HEK293T (cell line): Measurements from ENCODE around the gene IFT88.

Source experiments
- BHLHE40 ChIP-seq: fragments of 450-650 bp; IDR thresholded peaks from 2 replicates; pipeline ENCODE4 v1.6.1; 2016; ENCODE audit warnings: mild to moderate bottlenecking, moderate library complexity, borderline replicate concordance
- CTBP1 ChIP-seq: fragments of 450-650 bp; IDR thresholded peaks from 2 replicates; pipeline ENCODE4 v1.6.1; 2016; ENCODE audit warnings: borderline replicate concordance
- ELF4 ChIP-seq: fragments of 450-650 bp; IDR thresholded peaks from 2 replicates; pipeline ENCODE4 v1.6.1; 2017; ENCODE audit warnings: antibody characterized with exemption
- FOXA1 ChIP-seq: fragments of 450-650 bp; IDR thresholded peaks from 2 replicates; pipeline ENCODE4 v1.6.1; 2016; ENCODE audit warnings: mild to moderate bottlenecking
- FOXK2 ChIP-seq: fragments of 450-650 bp; IDR thresholded peaks from 2 replicates; pipeline ENCODE4 v1.6.1; 2016; ENCODE audit warnings: mild to moderate bottlenecking
- FOXM1 ChIP-seq: fragments of 450-650 bp; IDR thresholded peaks from 2 replicates; pipeline ENCODE4 v1.6.1; 2017; ENCODE audit warnings: mild to moderate bottlenecking, borderline replicate concordance
- L3MBTL2 ChIP-seq: fragments of 450-650 bp; conservative IDR thresholded peaks from 2 replicates; pipeline ENCODE4 v1.6.1; 2016; ENCODE audit warnings: mild to moderate bottlenecking
- NFRKB ChIP-seq: fragments of 450-650 bp; IDR thresholded peaks from 2 replicates; pipeline ENCODE4 v1.6.1; 2016; ENCODE audit warnings: mild to moderate bottlenecking, moderate library complexity
- SP1 ChIP-seq: fragments of 450-650 bp; IDR thresholded peaks from 2 replicates; pipeline ENCODE4 v1.6.1; 2017
- SUZ12 ChIP-seq: fragments of 450-650 bp; IDR thresholded peaks from 2 replicates; pipeline ENCODE4 v1.6.1; 2016; ENCODE audit warnings: mild to moderate bottlenecking
- TARDBP ChIP-seq: fragments of 450-650 bp; IDR thresholded peaks from 2 replicates; pipeline ENCODE4 v1.6.1; 2016
- ZNF384 ChIP-seq: fragments of 450-650 bp; IDR thresholded peaks from 2 replicates; pipeline ENCODE4 v1.6.1; 2016

DNA sequence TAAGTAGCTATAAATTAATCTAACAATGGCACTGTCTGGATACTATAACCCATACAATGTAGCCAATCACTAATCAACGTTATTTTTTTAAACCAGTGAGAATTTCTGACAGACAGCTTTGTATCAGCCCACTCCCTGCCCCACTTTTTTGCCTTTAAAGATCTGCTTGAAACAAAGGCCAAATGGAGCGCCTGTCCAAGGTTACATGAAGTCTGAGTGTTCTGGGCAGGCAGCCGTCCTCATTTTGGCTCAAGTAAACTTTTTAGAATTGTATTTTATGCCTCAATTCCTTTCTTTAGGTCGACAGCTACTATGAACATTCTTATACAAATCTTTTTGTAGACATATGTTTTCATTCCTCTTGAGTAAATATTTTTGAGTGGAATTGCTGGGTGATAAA is 6.2 kb downstream of the IFT88 start:
- TF ChIP-seq ZNF384 = no peak
- TF ChIP-seq SP1 = no peak
- no peak for TF ChIP-seq NFRKB
- TF ChIP-seq FOXM1 = no peak
- no peak for TF ChIP-seq ELF4
- no peak for TF ChIP-seq SUZ12
- TF ChIP-seq FOXK2 = no peak
- no peak for TF ChIP-seq L3MBTL2
- no peak for TF ChIP-seq CTBP1
- no peak for TF ChIP-seq BHLHE40
- no peak for TF ChIP-seq TARDBP
- no peak for TF ChIP-seq FOXA1
